Measurements from ENCODE around the gene POMZP3.
"Not testable (repeated sequence)": the region's sequence is repeated elsewhere in the genome, so short reads cannot be mapped to it uniquely, and the experiment has no call there.

- TF ChIP-seq PKNOX1, SP1, ELF4, TARDBP (IDR thresholded peaks at IDR 0.05): not testable (repeated sequence)
Observed at GRCh38 chr7:76673346-76673745, 46.3 kb upstream of the POMZP3 start.
